HPDE6-E6E7 (cell line): ENCODE data around the gene CDH1.
"Not testable (repeated sequence)": the region's sequence is repeated elsewhere in the genome, so short reads cannot be mapped to it uniquely, and the experiment has no call there.

Experiments used
- DNase-seq: peaks from one replicate; pipeline ENCODE4 v3.0.0; 2011; ENCODE audit warnings: missing footprints; ENCODE audit errors: extremely low spot score

The CDH1 gene

DNA sequence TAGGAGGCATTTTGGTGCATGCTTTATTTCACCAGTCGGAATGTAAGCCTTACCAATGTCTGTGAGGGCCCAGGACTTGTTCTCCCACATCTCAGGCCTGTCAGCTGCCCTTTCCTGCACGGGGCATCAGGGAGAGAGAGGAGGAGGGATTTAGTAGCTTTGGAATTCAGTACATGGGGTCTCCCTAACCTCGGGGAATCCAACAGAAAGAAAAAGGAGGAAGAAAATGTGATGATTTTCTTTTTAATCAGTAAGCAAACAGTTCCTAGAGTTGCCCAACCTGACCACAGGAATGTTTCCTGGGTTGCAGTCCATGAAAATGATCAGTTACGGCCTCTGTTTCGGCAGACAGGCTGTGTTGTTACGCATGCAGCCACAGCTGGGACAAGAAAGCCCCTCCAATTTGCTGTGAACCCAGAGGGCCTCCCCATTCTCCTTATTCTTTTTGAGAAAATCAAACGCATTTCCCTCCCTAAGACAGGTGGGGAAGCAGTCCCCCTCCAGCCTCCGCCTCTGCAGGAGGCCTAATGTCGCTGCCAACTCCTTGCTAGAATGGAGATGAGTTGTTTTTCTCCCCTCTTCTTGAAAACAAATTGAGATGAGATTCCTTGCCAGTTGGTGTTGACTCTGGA, 53.2 kb downstream of the CDH1 start:
- peak; percentile 77 for DNase-seq

DNA sequence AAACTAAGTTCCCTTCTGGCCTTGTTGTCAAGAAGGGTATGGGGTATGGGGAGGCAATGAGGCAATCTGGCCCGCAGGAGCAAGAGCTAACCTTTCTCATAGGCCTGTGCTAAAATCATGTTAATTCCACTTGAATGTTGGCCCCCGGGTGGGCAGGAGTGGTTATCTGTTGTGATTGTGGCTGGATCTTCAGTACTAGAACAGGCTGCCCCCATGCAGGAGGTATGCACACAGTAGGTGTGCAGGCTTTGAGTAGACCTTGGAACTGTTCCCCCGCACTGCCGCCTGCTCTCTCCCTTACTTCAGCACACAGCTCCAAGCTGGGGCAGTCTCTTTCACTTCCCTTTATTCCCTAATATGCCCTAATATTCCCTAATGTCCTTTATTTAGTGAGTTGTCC, 53.9 kb downstream of the CDH1 start:
- DNase-seq = no peak

DNA sequence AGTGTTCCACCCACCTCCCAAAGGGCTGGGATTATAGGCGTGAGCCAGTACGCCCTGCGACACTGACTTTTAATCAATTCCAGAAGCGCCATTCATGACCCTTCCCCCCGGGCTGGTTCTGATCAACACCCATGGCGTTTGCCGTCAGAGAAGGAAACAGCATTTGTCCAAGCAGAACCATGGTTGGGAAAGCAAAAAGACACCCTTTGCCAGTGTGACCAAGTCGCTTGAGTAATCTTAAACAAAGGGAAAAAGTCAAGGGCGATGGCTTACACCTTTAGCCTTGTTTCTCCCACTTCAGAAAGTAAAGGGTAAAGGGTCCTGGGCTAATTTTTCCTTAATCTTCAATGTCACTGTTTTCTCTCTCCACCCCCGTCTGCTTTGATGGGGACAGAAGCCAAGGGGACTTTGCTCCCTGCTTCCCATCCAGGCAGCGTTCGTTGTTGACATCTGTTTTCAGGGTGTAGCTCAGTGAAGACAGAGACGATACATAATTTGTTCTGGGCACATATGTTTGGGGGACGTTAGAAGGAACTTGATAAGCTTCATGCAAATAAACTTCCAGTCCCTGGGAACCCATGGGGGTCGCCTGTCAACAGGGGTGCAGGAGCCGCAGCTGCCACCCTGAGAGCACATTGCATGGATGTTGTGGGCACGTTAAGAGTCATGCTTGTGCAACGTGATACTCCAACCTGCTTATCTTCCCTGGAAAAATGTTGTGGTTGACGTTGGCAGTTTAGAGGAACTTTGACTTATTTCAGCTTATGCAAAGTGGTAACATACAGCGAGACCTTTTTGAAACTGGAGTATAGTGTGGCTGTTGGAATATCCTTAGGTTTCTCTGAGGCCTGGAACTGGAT, 55.6 kb downstream of the CDH1 start:
- no peak for DNase-seq

DNA sequence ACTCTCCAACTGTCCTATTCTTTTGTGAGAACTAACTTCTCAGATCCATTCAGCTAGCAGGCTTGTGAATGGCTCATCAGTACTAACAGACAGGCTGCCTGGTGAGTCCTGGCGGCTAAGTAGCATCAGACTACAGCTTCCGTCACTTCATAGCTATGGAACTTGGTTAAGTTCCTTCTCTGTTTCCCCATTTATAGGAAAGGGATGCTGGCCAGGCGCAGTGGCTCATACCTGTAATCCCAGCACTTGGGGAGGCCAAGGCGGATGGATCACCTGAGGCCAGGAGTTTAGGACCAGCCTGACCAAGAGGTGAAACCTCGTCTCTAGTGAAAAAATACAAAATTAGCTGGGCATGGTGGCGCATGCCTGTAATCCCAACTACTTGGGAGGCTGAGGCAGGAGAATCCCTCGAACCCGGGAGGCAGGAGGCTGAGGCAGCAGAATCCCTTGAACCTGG, 56.3 kb downstream of the CDH1 start:
- no peak for DNase-seq

- DNase-seq = peak; percentile 27
Measured at GRCh38 chr16:68798398-68798797, 61.3 kb downstream of the CDH1 start.

GRCh38 chr16:68800257-68800875, 63.3 kb downstream of the CDH1 start:
- peak; percentile 36 for DNase-seq

GRCh38 chr16:68802190-68802589, 65.1 kb downstream of the CDH1 start:
- peak; percentile 50 for DNase-seq

DNA sequence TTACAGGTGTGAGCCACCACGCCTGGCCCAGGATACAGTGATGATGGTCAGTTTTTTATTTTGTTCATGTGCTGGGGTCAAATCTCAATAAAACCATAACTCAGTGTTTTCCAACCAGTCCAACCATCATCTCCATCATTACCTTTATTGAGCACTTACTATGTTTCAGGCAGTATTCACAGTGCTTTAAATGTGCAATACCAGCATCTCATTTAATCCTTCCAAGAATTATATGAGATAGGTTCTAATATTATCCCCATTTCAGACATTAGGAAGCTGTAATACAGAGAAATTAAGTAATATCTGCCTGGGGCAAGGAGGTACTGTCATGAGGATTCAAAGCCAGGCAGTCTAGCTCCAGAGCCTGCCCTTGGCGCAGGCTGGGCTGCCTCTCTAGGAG, 69.3 kb downstream of the CDH1 start:
- DNase-seq = no peak

DNA sequence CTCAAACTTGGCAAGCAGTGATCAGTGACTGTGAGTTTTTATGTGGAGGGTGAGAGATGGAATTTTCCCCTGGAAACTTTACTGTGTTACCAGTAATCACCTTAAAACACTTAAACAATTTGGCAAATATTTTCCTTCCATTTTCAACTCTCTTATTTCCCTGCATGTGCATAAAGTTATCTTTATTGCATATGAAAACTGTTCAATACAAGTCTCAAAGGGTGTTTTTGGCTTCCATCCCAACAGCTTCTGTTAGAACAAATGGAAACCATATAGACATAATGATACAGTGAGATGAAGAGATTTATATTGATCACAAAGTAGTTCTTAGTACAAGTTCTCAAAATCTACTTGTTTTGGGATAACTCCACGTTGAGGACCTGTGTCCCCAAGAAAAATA, 69.9 kb downstream of the CDH1 start:
- DNase-seq = no peak

DNA sequence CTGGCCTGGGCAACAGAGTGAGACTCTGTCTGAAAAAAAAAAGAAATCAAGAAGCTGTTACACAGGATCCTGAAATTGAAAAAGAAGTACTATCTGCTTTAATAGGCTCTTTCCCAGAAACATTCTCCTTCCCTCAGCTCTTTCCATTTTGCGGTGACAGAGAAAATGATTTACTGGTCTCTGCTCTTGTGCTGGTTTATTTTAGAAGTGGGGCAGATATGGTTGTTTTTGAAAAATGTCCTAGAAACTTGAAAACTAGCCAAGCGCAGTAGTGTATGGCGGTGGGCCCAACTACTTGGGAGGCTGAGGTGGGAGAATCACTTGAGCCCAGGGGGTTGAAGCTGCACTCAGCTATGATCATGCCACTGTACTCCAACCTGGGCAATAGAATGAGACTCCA, 77.4 kb downstream of the CDH1 start:
- no peak for DNase-seq

- DNase-seq = peak; percentile 44
Measured at GRCh38 chr16:68823401-68824135, 86.5 kb downstream of the CDH1 start.

- no peak for DNase-seq
Measured at GRCh38 chr16:68825427-68825826, 88.3 kb downstream of the CDH1 start.

DNA sequence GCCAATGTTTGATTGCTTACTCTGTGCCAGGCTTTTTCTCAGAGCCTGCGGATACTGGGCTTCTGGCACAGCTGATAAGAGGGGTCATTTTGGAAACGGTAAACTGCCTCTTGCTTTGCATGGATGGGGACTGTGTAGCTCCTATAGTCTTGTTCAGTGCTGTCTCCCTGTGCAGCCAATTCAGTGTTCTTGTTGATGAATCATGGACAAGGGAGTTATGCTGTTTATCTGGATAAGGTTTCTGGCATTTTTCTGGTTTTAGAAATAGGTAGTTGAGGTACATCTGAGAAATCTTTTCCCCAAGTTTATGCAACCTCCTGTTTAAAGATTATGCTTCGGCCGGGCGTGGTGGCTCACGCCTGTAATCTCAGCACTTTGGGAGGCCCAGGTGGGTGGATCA, 89.6 kb downstream of the CDH1 start:
- DNase-seq = no peak

GRCh38 chr16:68833251-68833650, 96.2 kb downstream of the CDH1 start:
- no peak for DNase-seq

GRCh38 chr16:68834550-68834949, 97.5 kb downstream of the CDH1 start:
- no peak for DNase-seq

GRCh38 chr16:68835970-68836369, 98.9 kb downstream of the CDH1 start:
- no peak for DNase-seq

DNA sequence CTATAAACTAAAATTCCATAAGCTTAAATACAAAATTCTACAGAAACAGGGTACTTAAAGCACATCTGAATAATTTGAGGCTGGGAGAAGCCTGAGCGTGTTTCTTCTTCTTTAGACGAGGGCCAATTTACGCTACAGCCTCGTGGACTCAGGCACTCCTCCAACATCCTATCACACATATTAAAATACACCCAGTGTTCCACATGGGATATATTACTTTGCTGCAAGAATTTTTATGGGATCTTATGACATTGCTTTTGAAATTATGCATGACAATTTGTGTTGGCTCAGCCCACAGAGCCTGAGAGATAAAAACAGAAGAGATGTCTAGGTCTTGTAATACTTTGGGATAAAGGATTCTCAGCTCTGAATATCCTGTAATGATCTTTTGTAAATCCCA, 102.7 kb downstream of the CDH1 start:
- no peak for DNase-seq

DNA sequence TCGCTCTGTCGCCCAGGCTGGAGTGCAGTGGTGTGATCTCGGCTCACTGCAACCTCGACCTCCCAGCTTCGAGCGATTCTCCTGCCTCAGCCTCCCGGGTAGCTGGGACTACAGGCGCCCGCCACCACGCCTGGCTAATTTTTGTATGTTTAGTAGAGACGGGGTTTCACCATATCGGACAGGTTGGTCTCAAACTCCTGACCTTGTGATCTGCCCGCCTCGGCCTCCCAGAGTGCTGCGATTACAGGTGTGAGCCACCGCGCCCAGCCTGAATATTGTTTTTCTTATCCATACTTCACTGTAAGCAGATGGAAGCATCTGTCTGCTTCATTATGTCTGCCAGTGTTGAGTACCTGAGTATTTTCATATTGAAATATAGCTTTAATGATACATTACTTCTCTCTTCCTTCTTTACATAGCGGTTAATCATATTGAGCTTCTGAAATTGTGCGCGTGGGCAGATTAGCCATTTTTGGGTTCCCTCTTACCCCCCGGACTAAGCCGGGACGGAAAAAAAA, 105.9 kb downstream of the CDH1 start:
- not testable (repeated sequence) for DNase-seq

DNA sequence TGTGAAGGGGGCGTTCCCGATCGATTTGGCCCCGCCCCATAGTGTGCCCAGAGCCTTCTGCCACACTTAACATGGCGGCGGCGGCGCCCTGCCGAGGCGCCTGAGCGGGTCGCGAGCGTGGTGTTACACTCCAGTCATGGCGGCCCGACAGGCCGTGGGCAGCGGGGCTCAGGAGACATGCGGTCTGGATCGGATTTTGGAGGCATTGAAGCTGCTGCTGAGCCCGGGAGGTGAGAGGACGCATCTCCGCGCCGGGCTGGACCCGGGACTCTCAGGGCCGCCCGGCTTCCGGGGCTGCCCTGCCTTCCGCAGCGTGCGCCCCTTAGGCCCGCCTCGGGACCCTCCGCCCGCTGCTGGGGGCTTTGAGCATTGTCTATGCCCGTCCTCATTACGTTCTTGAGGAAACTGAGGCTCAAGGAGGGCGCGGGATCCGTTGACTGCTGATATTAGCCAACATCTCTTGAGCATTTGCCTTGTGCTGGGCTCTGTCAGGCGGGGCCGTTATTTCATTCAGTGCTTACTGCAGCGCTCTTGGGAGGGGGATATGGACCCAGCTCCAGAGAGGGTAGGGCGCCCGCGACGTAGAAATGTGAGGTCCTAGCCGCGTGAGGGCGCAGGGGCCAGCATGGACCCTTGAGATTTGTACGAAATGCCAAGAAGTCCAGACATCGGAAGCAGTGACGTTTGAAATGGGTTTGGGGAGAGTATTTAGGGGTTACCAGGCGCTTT, 106.6 kb downstream of the CDH1 start, which contains the start of gene TANGO6:
TANGO6 (plus strand) TSS at position 50 of the 729 bp plus-strand sequence; CDS start at position 137, 87 bp downstream.
- peak; percentile 81 for DNase-seq

DNA sequence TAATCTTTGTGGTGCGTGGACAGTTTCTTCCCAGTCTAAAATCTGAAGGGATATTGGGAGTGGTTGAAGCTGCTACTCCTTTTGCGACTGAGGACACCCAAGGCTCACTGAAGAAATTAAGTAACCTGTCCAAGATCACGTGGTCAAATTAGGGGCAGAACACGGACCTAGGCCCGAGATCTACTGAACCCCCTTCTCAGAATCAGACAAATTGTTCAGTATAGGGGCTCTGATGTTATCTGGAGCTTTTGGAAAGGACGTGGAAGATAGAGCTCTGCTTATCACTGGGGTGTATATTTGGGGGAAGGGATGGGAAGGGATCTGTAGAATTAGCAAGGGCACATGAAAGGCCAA, 107.1 kb downstream of the CDH1 start:
- DNase-seq = no peak

- DNase-seq = no peak
Measured at GRCh38 chr16:68848786-68849185, 111.7 kb downstream of the CDH1 start.
